Astrocyte of the cerebellum (primary cell): ENCODE results near the gene FNDC3A.
"Not testable (repeated sequence)": the region's sequence is repeated elsewhere in the genome, so short reads cannot be mapped to it uniquely, and the experiment has no call there.

ENCODE experiments used
- DNase-seq: peaks from one replicate; pipeline ENCODE4 v3.0.0-alpha.2; 2011; ENCODE audit warnings: low read depth
- H3K4me3 ChIP-seq: 2 replicates; pipeline ENCODE4 v1.5.1; 2011; ENCODE audit warnings: mild to moderate bottlenecking, low read depth, low read length, moderate library complexity
- CTCF ChIP-seq: IDR thresholded peaks from 2 replicates; pipeline ENCODE4 v1.5.1; 2012; ENCODE audit warnings: low read length, low read depth, moderate library complexity, mild to moderate bottlenecking; ENCODE audit errors: missing control alignments
- in situ Hi-C: cut with HindIII; loops from 2 replicates; pipeline ENCODE4 v1.10.0; 2017; ENCODE audit warnings: low sequenced_read_pairs

The FNDC3A gene

GRCh38 chr13:49055021-49055420 is 79.3 kb downstream of the FNDC3A start:
- no peak for TF ChIP-seq CTCF
- no peak for DNase-seq
- in situ Hi-C loops = no loop called here
- H3K4me3 ChIP-seq = no peak overlapping the region

GRCh38 chr13:49057176-49057575 is 81.5 kb downstream of the FNDC3A start:
- H3K4me3 ChIP-seq = no peak overlapping the region
- in situ Hi-C loops = no loop called here
- no peak for DNase-seq
- no peak for TF ChIP-seq CTCF

- no peak for DNase-seq
- TF ChIP-seq CTCF = no peak
Measured at GRCh38 chr13:49058761-49059160, 83.0 kb downstream of the FNDC3A start.

GRCh38 chr13:49060678-49061387 is 85.1 kb downstream of the FNDC3A start:
- in situ Hi-C loops = no loop called here
- no peak for DNase-seq
- TF ChIP-seq CTCF = no peak

More at GRCh38 chr13:49058761-49059160, 83.0 kb downstream of the FNDC3A start:
- H3K4me3 ChIP-seq = no peak overlapping the region
- in situ Hi-C loops = no loop called here

GRCh38 chr13:49061388-49061752 is 85.7 kb downstream of the FNDC3A start:
- in situ Hi-C loops, DNase-seq: not testable (repeated sequence)

More at GRCh38 chr13:49060678-49061387, 85.1 kb downstream of the FNDC3A start:
- no peak overlapping the region for H3K4me3 ChIP-seq

GRCh38 chr13:49062297-49062896 is 86.7 kb downstream of the FNDC3A start:
- no peak for TF ChIP-seq CTCF
- in situ Hi-C loops = no loop called here
- no peak overlapping the region for H3K4me3 ChIP-seq
- DNase-seq = no peak

More at GRCh38 chr13:49061388-49061752, 85.7 kb downstream of the FNDC3A start:
- not testable (repeated sequence) for H3K4me3 ChIP-seq

- in situ Hi-C loops = no loop called here
- TF ChIP-seq CTCF = no peak
Measured at GRCh38 chr13:49063011-49063410, 87.3 kb downstream of the FNDC3A start.

More at GRCh38 chr13:49063011-49063410, 87.3 kb downstream of the FNDC3A start:
- DNase-seq = no peak
- H3K4me3 ChIP-seq = no peak overlapping the region
